Activated CD8-positive, alpha-beta T cell treated with anti-CD3 and anti-CD28 coated beads for 36 hours (primary cell): ENCODE results near the gene TIMM44. TPM values are rescaled to one million over a fixed set of nuclear protein-coding genes. Genes with fewer than 3 reads are reported as not detected.

ENCODE experiments used
- ATAC-seq: fragments of 200-7000 bp; cut with Tn5 transposase; one replicate; pipeline ENCODE4 v1.10.0; 2021; ENCODE audit warnings: mild to moderate bottlenecking, moderate library complexity
- CTCF ChIA-PET: fragments of 350-600 bp; sonication (Branson Sonifier 250); formaldehyde crosslinking; loops from one replicate; lab custom pipeline; 2021; ENCODE audit warnings: antibody characterized with exemption; lab: Charles Lee
- POLR2A ChIA-PET: fragments of 350-600 bp; sonication (Branson Sonifier 250); formaldehyde crosslinking; loops from one replicate; lab custom pipeline; 2021; ENCODE audit warnings: antibody characterized with exemption; lab: Charles Lee
- DNase-seq: peaks from one replicate; pipeline ENCODE4 v3.0.0-alpha.2; 2020
- H3K27ac Mint-ChIP-seq: one replicate; pipeline ENCODE4 v1.8.0; 2021; ENCODE audit warnings: mild to moderate bottlenecking, mixed read lengths
- H3K27me3 Mint-ChIP-seq: one replicate; pipeline ENCODE4 v1.8.0; 2021; ENCODE audit warnings: mixed read lengths
- H3K36me3 Mint-ChIP-seq: one replicate; pipeline ENCODE4 v1.8.0; 2021; ENCODE audit warnings: low read depth, mixed read lengths
- H3K4me1 Mint-ChIP-seq: one replicate; pipeline ENCODE4 v1.8.0; 2021; ENCODE audit warnings: low read depth, mixed read lengths
- H3K4me3 Mint-ChIP-seq: one replicate; pipeline ENCODE4 v1.8.0; 2021; ENCODE audit warnings: mild to moderate bottlenecking, moderate library complexity, mixed read lengths
- H3K9me3 Mint-ChIP-seq: one replicate; pipeline ENCODE4 v1.8.0; 2021; ENCODE audit warnings: mixed read lengths
- CTCF ChIP-seq: fragments of 200-600 bp; IDR thresholded peaks from one replicate; pipeline ENCODE4 v1.8.0; 2022; ENCODE audit warnings: antibody characterized with exemption, mild to moderate bottlenecking
- intact Hi-C: fragments of 100-400 bp; cut with micrococcal nuclease; formaldehyde crosslinking; loops from one replicate; pipeline ENCODE4 v1.10.0; 2022
- total RNA-seq, 2 experiments: library from RNA; stranded (reverse); gene quantifications; one replicate each; pipeline ENCODE4 v1.2.3, GENCODE V29; 2021

Gene TIMM44
- total RNA-seq, 2 experiments from 2014 or later = 92.3 to 95.5 TPM

DNA sequence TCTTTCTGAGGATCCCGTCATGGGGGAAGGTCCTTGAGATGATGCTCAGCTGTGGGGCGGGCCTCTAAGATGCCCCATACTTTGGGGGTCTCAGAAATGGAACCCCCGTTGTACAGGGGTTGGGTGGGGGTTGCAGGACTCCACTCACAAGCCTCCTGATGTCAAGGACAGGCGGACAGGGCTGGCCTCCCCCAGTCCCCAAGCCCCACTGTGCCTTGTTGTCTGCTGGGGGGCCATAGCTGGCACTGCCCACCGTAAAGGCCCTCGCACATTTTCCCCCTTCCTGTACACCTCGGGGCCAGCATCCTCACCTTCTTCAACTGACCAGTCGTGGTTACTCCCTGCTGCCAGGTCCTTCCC, 20.6 kb downstream of the TIMM44 start:
- no peak for DNase-seq
- Mint-ChIP-seq H3K36me3 (peaks cover 3% of the 10 kb centered on the region), H3K9me3 (no peaks in the 10 kb centered on the region), H3K4me1 (peaks cover 20% of the 10 kb centered on the region), H3K27me3 (peaks cover 10% of the 10 kb centered on the region), H3K27ac (no peak overlapping the region), H3K4me3 (no peak overlapping the region)
- CTCF ChIA-PET = interaction anchor here (1.2 to 4.5 kb wide), 3 partner anchors 21 to 70 kb away, joined by 3 to 31 read pairs (median 4); partner anchors contain the start of gene TIMM44
- no peak for TF ChIP-seq CTCF
- no peak for ATAC-seq
- POLR2A ChIA-PET = interaction anchor here (1.2 to 4.8 kb wide), 2 partner anchors 20 to 54 kb away, joined by 3 to 38 read pairs; partner anchors contain the start of gene TIMM44
- intact Hi-C loops = loop anchor here (10.0 kb wide), 1 partner anchor 68 kb away; no protein-coding TSS in a partner anchor

DNA sequence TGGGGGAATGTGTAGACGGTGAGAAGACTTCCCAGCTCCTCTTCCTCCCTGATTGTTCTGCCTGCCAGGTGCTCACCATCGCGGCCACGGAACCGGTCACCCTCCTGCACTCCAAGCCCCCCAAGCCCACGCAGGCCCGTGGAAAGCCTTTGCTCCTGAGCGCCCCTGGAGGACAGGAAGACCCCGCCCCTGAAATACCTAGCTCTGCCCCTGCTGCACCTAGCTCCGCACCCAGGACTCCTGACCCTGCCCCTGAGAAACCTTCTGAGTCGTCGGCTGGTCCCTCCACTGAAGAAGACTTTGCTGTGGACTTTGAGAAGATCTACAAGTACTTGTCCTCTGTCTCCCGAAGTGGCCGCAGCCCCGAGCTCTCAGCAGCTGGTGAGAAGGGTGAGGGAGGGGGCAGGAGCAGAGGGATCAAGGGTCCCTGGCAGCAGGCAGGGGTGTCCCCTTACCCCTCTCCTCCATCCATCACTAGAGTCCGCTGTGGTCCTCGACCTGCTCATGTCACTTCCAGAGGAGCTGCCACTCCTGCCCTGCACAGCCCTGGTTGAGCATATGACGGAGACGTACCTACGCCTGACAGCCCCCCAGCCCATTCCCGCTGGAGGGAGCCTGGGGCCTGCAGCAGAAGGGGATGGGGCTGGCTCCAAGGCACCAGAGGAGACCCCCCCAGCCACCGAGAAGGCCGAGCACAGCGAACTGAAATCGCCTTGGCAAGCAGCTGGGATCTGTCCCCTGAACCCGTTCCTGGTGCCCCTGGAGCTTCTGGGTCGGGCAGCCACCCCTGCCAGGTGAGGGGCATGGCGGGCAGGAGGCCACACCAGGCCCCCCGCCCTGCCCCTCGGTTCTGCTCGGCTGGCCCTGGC, 21.3 kb downstream of the TIMM44 start:
- H3K4me3 Mint-ChIP-seq = no peak overlapping the region
- DNase-seq (no peak), ATAC-seq (no peak)
- TF ChIP-seq CTCF = no peak
- H3K27me3 Mint-ChIP-seq = peaks cover 10% of the 10 kb centered on the region
- intact Hi-C loops = loop anchor here (10.0 kb wide), 1 partner anchor 67 kb away; no protein-coding TSS in a partner anchor
- peaks cover 3% of the 10 kb centered on the region for H3K36me3 Mint-ChIP-seq
- H3K27ac Mint-ChIP-seq = no peak overlapping the region
- CTCF ChIA-PET = interaction anchor here (1.1 to 4.5 kb wide), 3 partner anchors 22 to 53 kb away, joined by 3 to 31 read pairs (median 4); partner anchors contain the start of gene TIMM44
- H3K4me1 Mint-ChIP-seq = peaks cover 24% of the 10 kb centered on the region
- POLR2A ChIA-PET = interaction anchor here (1.2 to 4.8 kb wide), 3 partner anchors 9 to 53 kb away, joined by 3 to 38 read pairs (median 7); partner anchors contain the start of gene TIMM44
- H3K9me3 Mint-ChIP-seq = no peaks in the 10 kb centered on the region

- ChIA-PET POLR2A (interaction anchor here (0.6 to 4.8 kb wide), 8 partner anchors 10 to 432 kb away, joined by 3 to 38 read pairs (median 4); partner anchors contain the start of genes MAP2K7 and TIMM44), CTCF (interaction anchor here (1.1 to 4.5 kb wide), 7 partner anchors 9 to 59 kb away, joined by 3 to 31 read pairs (median 6); partner anchors contain the start of genes MAP2K7 and TIMM44)
- intact Hi-C loops = loop anchor here (10.0 kb wide), 1 partner anchor 67 kb away; no protein-coding TSS in a partner anchor
- Mint-ChIP-seq H3K36me3 (peaks cover under 1% of the 10 kb centered on the region), H3K4me1 (peaks cover 26% of the 10 kb centered on the region), H3K27ac (peak overlapping the region; percentile 89), H3K9me3 (no peaks in the 10 kb centered on the region), H3K27me3 (peaks cover 14% of the 10 kb centered on the region), H3K4me3 (peak overlapping the region; percentile 81)
- TF ChIP-seq CTCF = no peak
- ATAC-seq = no peak
- no peak for DNase-seq
These were observed 22.0 kb downstream of the TIMM44 start for GRCh38 chr19:7921302-7921966.

- Mint-ChIP-seq H3K36me3 (no peaks in the 10 kb centered on the region), H3K27ac (peak overlapping the region; percentile 89), H3K9me3 (no peaks in the 10 kb centered on the region), H3K27me3 (peaks cover 18% of the 10 kb centered on the region), H3K4me3 (peak overlapping the region; percentile 81), H3K4me1 (peaks cover 26% of the 10 kb centered on the region)
- TF ChIP-seq CTCF = no peak
- CTCF ChIA-PET = interaction anchor here (1.1 to 4.5 kb wide), 8 partner anchors 10 to 353 kb away, joined by 3 to 31 read pairs (median 5); partner anchors contain the start of genes MAP2K7 and TIMM44
- DNase-seq (peak; percentile 100), ATAC-seq (peak; percentile 77)
- intact Hi-C loops = loop anchor here (10.0 kb wide), 1 partner anchor 66 kb away; no protein-coding TSS in a partner anchor
- POLR2A ChIA-PET = interaction anchor here (0.6 to 4.8 kb wide), 8 partner anchors 11 to 431 kb away, joined by 3 to 38 read pairs (median 4); partner anchors contain the start of genes MAP2K7 and TIMM44
These were observed 22.8 kb downstream of the TIMM44 start for GRCh38 chr19:7920519-7921301.
